HCT116 (cell line): Measurements from ENCODE around the gene VAV2. TPM values are rescaled to one million over a fixed set of nuclear protein-coding genes. Genes with fewer than 3 reads are reported as not detected.

Experiments used
- ATAC-seq: fragments of 200-7000 bp; cut with Tn5 transposase; 2 replicates; pipeline ENCODE4 v1.9.1; 2020; ENCODE audit warnings: mild to moderate bottlenecking, moderate library complexity
- BruUV-seq: library from RNA; stranded (reverse); fragments of 400-500 nt; replicated peaks from 2 replicates; lab custom pipeline; 2021; lab: Mats Ljungman, UMichigan
- CTCF ChIA-PET: fragments of 300-600 bp; sonication (Branson Sonifier 250); formaldehyde crosslinking; loops from one replicate; lab custom pipeline; 2021; ENCODE audit warnings: antibody characterized with exemption; lab: Charles Lee
- POLR2A ChIA-PET: fragments of 300-600, 350-600 bp; sonication (Branson Sonifier 250); formaldehyde crosslinking; loops from one replicate; lab custom pipeline; 2021; ENCODE audit warnings: antibody characterized with exemption; lab: Charles Lee
- RAD21 ChIA-PET, 2 experiments: fragments of 300-600 bp; sonication (Branson Sonifier 250); formaldehyde crosslinking; loops; one replicate each; lab custom pipeline; 2023; ENCODE audit warnings: low total read pairs in 2 of 2; ENCODE audit not compliant: uncharacterized antibody in 2 of 2, unreplicated experiment in 2 of 2, low non-redundant PET in 1 of 2; lab: Charles Lee
- DNase-seq: peaks from one replicate; pipeline ENCODE4 v3.0.0-alpha.2; 2010; ENCODE audit warnings: low read depth, low spot score
- H2AFZ ChIP-seq: fragments of 200-600 bp; shearing (Covaris generic), sonication (generic); 2 replicates; pipeline ENCODE4 v1.6.1; 2017; ENCODE audit warnings: low read depth, mixed run types, mixed read lengths, antibody characterized with exemption, low read length; ENCODE audit not compliant: poor library complexity, severe bottlenecking
- H3K27ac ChIP-seq: 2 replicates; pipeline ENCODE4 v1.5.1; 2012; ENCODE audit warnings: low read depth, low read length
- H3K27me3 ChIP-seq: fragments of 200-600 bp; sonication (generic); 2 replicates; pipeline ENCODE4 v1.6.1; 2016; ENCODE audit warnings: mixed run types, low read length, mixed read lengths; ENCODE audit not compliant: insufficient read depth
- H3K36me3 ChIP-seq, 2 experiments: fragments of 200-500 bp in 1 of 2; fragments of 200-600 bp in 1 of 2; sonication (Bioruptor generic) in 1 of 2; sonication (generic) in 1 of 2; 2 replicates each; pipeline versions ENCODE4 v1.5.1 to v1.6.1; 2014 to 2016; ENCODE audit warnings: low read length in 2 of 2, inconsistent platforms in 1 of 2, mixed read lengths in 1 of 2, mixed run types in 1 of 2; ENCODE audit not compliant: insufficient read depth in 2 of 2, control insufficient read depth in 1 of 2
- H3K4me1 ChIP-seq, 2 experiments: fragments of 200-600 bp in 1 of 2; sonication (generic) in 1 of 2; 2 replicates each; pipeline versions ENCODE4 v1.5.1 to v1.6.1; 2012 to 2017; ENCODE audit warnings: low read length in 2 of 2, inconsistent platforms in 1 of 2, mild to moderate bottlenecking in 1 of 2, mixed read lengths in 1 of 2, mixed run types in 1 of 2, moderate library complexity in 1 of 2; ENCODE audit not compliant: insufficient read depth in 2 of 2, control insufficient read depth in 1 of 2
- H3K4me2 ChIP-seq: fragments of 200-600 bp; sonication (generic); 2 replicates; pipeline ENCODE4 v1.6.1; 2017; ENCODE audit warnings: mixed run types, low read length, mixed read lengths
- H3K4me3 ChIP-seq, 2 experiments: fragments of 200-600 bp in 1 of 2; sonication (generic) in 1 of 2; replicated peaks in 1 of 2; 2 replicates each; pipeline ENCODE4 v1.5.1; 2011 to 2016; ENCODE audit warnings: low read length in 2 of 2, control low read depth in 1 of 2, low read depth in 1 of 2, mild to moderate bottlenecking in 1 of 2, mixed read lengths in 1 of 2, mixed run types in 1 of 2
- H3K79me2 ChIP-seq: fragments of 200-600 bp; sonication (generic); 2 replicates; pipeline ENCODE4 v1.6.1; 2017; ENCODE audit warnings: mild to moderate bottlenecking, mixed run types, low read length, moderate library complexity, mixed read lengths; ENCODE audit not compliant: insufficient read depth
- H3K9ac ChIP-seq: fragments of 200-600 bp; sonication (generic); 2 replicates; pipeline ENCODE4 v1.6.1; 2016; ENCODE audit warnings: low read length, mixed read lengths
- H3K9me2 ChIP-seq: fragments of 200-600 bp; sonication (generic), shearing (Covaris generic); 2 replicates; pipeline ENCODE4 v1.6.1; 2017; ENCODE audit warnings: mixed run types, mild to moderate bottlenecking, moderate library complexity; ENCODE audit not compliant: insufficient read depth
- H3K9me3 ChIP-seq, 2 experiments: fragments of 200-500 bp in 1 of 2; fragments of 200-600 bp in 1 of 2; sonication (Bioruptor generic) in 1 of 2; sonication (generic) in 1 of 2; 2 replicates each; pipeline ENCODE4 v1.6.1; 2014 to 2017; ENCODE audit warnings: low read length in 2 of 2, mixed read lengths in 2 of 2, inconsistent platforms in 1 of 2, low read depth in 1 of 2, mild to moderate bottlenecking in 1 of 2, mixed run types in 1 of 2, moderate library complexity in 1 of 2; ENCODE audit not compliant: control insufficient read depth in 1 of 2, insufficient read depth in 1 of 2
- H4K20me1 ChIP-seq: fragments of 200-600 bp; sonication (generic), shearing (Covaris generic); 2 replicates; pipeline ENCODE4 v1.6.1; 2017; ENCODE audit warnings: mixed run types, mild to moderate bottlenecking, moderate library complexity; ENCODE audit not compliant: insufficient read depth
- CBX3 ChIP-seq: IDR thresholded peaks from 2 replicates; pipeline ENCODE4 v1.6.1; 2012; ENCODE audit warnings: low read depth
- CEBPB ChIP-seq: IDR thresholded peaks from 2 replicates; pipeline ENCODE4 v1.6.1; 2012; ENCODE audit warnings: low read depth
- ELF1 ChIP-seq: IDR thresholded peaks from 2 replicates; pipeline ENCODE4 v1.6.1; 2012; ENCODE audit warnings: low read depth, borderline replicate concordance
- EZH2 ChIP-seq: fragments of 200-600 bp; sonication (generic); IDR thresholded peaks from 2 replicates; pipeline ENCODE4 v1.6.1; 2017; ENCODE audit warnings: antibody characterized with exemption, mixed run types
- EZH2phosphoT487 ChIP-seq: fragments of 200-600 bp; IDR thresholded peaks from 2 replicates; pipeline ENCODE4 v1.6.1; 2018; ENCODE audit warnings: antibody characterized with exemption, borderline replicate concordance
- FOSL1 ChIP-seq: IDR thresholded peaks from 2 replicates; pipeline ENCODE4 v1.6.1; 2012; ENCODE audit warnings: low read depth
- JUND ChIP-seq: IDR thresholded peaks from 2 replicates; pipeline ENCODE4 v1.6.1; 2012
- MAX ChIP-seq: IDR thresholded peaks from 2 replicates; pipeline ENCODE4 v1.6.1; 2012
- POLR2A ChIP-seq: IDR thresholded peaks from 2 replicates; pipeline ENCODE4 v1.7.0; 2011; ENCODE audit warnings: borderline replicate concordance; ENCODE audit not compliant: insufficient read depth, insufficient read length; ENCODE audit errors: extremely low read depth
- POLR2AphosphoS5 ChIP-seq: IDR thresholded peaks from 2 replicates; pipeline ENCODE4 v1.6.1; 2011; ENCODE audit warnings: mild to moderate bottlenecking, low read depth, low read length, moderate library complexity
- SIN3A ChIP-seq: IDR thresholded peaks from 2 replicates; pipeline ENCODE4 v1.6.1; 2012; ENCODE audit warnings: low read depth
- SP1 ChIP-seq: IDR thresholded peaks from 2 replicates; pipeline ENCODE4 v1.6.1; 2012; ENCODE audit warnings: low read depth
- SRF ChIP-seq: IDR thresholded peaks from 2 replicates; pipeline ENCODE4 v1.6.1; 2012; ENCODE audit warnings: low read depth
- TCF7L2 ChIP-seq: IDR thresholded peaks from 2 replicates; pipeline ENCODE4 v1.7.0; 2011; ENCODE audit warnings: borderline replicate concordance, inconsistent platforms; ENCODE audit not compliant: insufficient read depth, insufficient read length; ENCODE audit errors: extremely low read depth
- YY1 ChIP-seq: IDR thresholded peaks from 2 replicates; pipeline ENCODE4 v1.6.1; 2011; ENCODE audit warnings: low read length, low read depth, moderate library complexity, mild to moderate bottlenecking; ENCODE audit not compliant: insufficient replicate concordance; ENCODE audit errors: extremely low read depth
- ZBTB33 ChIP-seq: IDR thresholded peaks from 2 replicates; pipeline ENCODE4 v1.6.1; 2011; ENCODE audit warnings: mild to moderate bottlenecking, low read length, moderate library complexity; ENCODE audit not compliant: insufficient replicate concordance; ENCODE audit errors: extremely low read depth
- ZFX ChIP-seq: fragments of 450-650 bp; IDR thresholded peaks from 2 replicates; pipeline ENCODE4 v1.6.1; 2017
- ZNF274 ChIP-seq: fragments of 200-500 bp; sonication (Bioruptor generic); IDR thresholded peaks from 2 replicates; pipeline ENCODE4 v1.6.1; 2014; ENCODE audit warnings: mild to moderate bottlenecking, low read depth, low read length, inconsistent platforms
- intact Hi-C: fragments of 100-400 bp; cut with micrococcal nuclease; formaldehyde crosslinking; loops from 2 replicates; pipeline ENCODE4 v1.10.0; 2022
- total RNA-seq: library from RNA; stranded (reverse); gene quantifications from one replicate; pipeline ENCODE4 v1.2.1, GENCODE V29; 2021; ENCODE audit not compliant: unreplicated experiment
- TF ChIP-seq, protein P1 (sequence below): IDR thresholded peaks from 2 replicates; pipeline ENCODE4 v1.6.1; 2012; ENCODE audit warnings: low read depth

Gene VAV2
- total RNA-seq, 1 experiment from 2014 or later = 33.2 TPM

DNA sequence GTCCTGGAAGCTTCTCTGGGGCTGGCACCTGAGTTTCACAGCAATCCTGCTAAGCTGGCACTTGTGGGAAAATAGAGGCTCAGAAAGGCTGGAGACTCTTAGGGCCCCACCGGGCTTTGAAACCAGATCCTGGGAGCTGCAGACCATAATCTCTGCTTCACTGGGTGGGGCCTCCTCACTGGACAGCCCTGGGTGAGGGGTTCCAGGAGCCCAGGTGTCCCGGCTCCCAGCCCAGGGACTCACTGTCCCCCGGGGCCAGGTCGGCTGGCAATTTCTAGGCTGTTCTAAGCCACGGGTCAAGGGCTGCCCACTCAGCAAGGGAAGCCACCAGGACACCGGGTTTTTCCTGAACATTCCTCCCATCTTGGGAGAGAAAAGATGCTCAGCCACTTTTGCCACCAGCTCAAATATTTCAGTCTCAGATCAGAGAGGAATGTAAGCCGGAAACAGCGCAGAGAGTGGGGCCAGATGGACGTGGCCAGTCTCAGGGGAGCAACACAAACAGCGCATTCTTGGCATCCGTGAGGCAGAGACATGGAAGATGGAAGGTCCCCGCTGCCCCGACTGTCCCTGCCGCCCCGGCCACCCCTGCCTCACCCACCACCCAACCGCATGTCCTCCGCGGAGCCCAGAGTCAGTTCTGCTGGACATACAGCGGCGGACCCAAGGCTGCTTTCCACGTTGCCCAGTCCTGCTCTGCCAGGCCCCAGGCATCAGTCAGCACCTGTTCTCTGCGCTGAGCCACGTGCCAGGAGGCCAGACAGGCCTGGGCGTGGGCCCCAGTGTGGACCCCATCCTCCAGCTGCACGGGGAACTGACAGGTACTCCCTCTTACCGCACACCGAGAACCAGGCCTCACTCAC lies 72.6 kb downstream of the VAV2 start:
- Histone ChIP-seq H3K4me3 (no peak overlapping the region), H2AFZ (no peak overlapping the region), H3K4me1 (no peaks in the 10 kb centered on the region; a peak in 1 of 4 replicates), H3K36me3 (no peaks in the 10 kb centered on the region), H4K20me1 (no peaks in the 10 kb centered on the region), H3K9me3 (no peaks in the 10 kb centered on the region), H3K9ac (no peak overlapping the region), H3K79me2 (peaks cover 13% of the 10 kb centered on the region; the same call in 1 of the 2 replicates), H3K4me2 (no peak overlapping the region), H3K27ac (no peak overlapping the region), H3K27me3 (no peaks in the 10 kb centered on the region), H3K9me2 (no peaks in the 10 kb centered on the region)
- ChIA-PET POLR2A (no interaction called here), CTCF (no interaction called here), RAD21 (no interaction called here)
- no TSS peak for BruUV-seq
- ATAC-seq = no peak
- intact Hi-C loops = no loop called here
- DNase-seq = no peak
- TF ChIP-seq CEBPB = no peak
- no peak for TF ChIP-seq ZFX
- no peak for TF ChIP-seq ELF1
- no peak for TF ChIP-seq TCF7L2
- TF ChIP-seq ZNF274 = no peak
- no peak for TF ChIP-seq ZBTB33
- no peak for TF ChIP-seq JUND
- TF ChIP-seq POLR2A = no peak
- no peak for TF ChIP-seq POLR2AphosphoS5
- TF ChIP-seq SRF = no peak
- TF ChIP-seq SP1 = no peak
- TF ChIP-seq SIN3A = no peak
- no peak for TF ChIP-seq CBX3
- no peak for TF ChIP-seq EZH2
- no peak for TF ChIP-seq EZH2phosphoT487
- no peak for TF ChIP-seq MAX
- TF ChIP-seq, protein P1, sequence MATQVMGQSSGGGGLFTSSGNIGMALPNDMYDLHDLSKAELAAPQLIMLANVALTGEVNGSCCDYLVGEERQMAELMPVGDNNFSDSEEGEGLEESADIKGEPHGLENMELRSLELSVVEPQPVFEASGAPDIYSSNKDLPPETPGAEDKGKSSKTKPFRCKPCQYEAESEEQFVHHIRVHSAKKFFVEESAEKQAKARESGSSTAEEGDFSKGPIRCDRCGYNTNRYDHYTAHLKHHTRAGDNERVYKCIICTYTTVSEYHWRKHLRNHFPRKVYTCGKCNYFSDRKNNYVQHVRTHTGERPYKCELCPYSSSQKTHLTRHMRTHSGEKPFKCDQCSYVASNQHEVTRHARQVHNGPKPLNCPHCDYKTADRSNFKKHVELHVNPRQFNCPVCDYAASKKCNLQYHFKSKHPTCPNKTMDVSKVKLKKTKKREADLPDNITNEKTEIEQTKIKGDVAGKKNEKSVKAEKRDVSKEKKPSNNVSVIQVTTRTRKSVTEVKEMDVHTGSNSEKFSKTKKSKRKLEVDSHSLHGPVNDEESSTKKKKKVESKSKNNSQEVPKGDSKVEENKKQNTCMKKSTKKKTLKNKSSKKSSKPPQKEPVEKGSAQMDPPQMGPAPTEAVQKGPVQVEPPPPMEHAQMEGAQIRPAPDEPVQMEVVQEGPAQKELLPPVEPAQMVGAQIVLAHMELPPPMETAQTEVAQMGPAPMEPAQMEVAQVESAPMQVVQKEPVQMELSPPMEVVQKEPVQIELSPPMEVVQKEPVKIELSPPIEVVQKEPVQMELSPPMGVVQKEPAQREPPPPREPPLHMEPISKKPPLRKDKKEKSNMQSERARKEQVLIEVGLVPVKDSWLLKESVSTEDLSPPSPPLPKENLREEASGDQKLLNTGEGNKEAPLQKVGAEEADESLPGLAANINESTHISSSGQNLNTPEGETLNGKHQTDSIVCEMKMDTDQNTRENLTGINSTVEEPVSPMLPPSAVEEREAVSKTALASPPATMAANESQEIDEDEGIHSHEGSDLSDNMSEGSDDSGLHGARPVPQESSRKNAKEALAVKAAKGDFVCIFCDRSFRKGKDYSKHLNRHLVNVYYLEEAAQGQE = no peak
- no peak for TF ChIP-seq YY1
- no peak for TF ChIP-seq FOSL1
- TF ChIP-seq, all 23 proteins: peak for 0
